ENCODE data around the gene DNAJC3. TPM values are rescaled to one million over a fixed set of nuclear protein-coding genes. Genes with fewer than 3 reads are reported as not detected.

Gene DNAJC3
- total RNA-seq, 1 experiment from 2014 or later = 21.2 TPM

DNA sequence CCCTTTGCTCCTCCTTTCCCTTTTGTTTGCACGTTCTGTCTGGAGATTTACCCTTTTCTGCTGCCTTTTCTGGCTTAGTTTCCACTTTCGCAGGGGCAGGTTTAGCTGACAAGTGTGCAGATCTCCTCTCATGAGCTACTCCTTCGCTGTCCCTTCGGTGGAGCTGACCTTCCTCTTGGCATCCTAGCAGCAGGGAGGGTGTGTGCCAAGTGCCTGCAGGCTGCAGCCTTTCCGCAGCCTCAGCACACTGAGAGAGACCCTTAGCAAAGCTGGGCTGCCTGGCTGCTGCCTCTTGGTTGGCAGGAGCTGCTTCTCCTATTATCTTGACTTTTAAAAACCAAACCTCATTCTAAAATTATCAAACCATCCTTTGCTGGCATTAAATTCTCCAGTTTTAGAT lies 132.5 kb downstream of the DNAJC3 start:
- WGBS (ENCODE audit: extremely low coverage, insufficient read length, low lambda C conversion rate) = no CpG with 5 or more reads among the region's 5 CpGs
- Histone ChIP-seq H3K23me2 (ENCODE audit: insufficient read length, low read depth, low read length, poor library complexity, severe bottlenecking) (no peaks in the 10 kb centered on the region), H3K9me3 (ENCODE audit: control insufficient read depth, low read depth, low read length) (no peaks in the 10 kb centered on the region), H3K9ac (ENCODE audit: extremely low read depth, insufficient read length, low read length) (no peak overlapping the region), H3K23ac (ENCODE audit: insufficient read length, low read depth, low read length) (no peak overlapping the region), H4K20me1 (ENCODE audit: control insufficient read depth, insufficient read depth, insufficient read length) (no peaks in the 10 kb centered on the region), H3K56ac (ENCODE audit: insufficient read length, low read depth, low read length) (no peak overlapping the region), H3K14ac (ENCODE audit: insufficient read depth, low read length) (no peak overlapping the region), H2BK15ac (ENCODE audit: low read depth, low read length) (no peak overlapping the region), H2BK20ac (ENCODE audit: low read depth, low read length, poor library complexity, severe bottlenecking) (no peak overlapping the region), H2AFZ (ENCODE audit: low read length) (no peak overlapping the region), H2BK120ac (ENCODE audit: low read depth, low read length, poor library complexity, severe bottlenecking) (no peak overlapping the region), H4K8ac (replicated peaks; ENCODE audit: insufficient read length, low read depth, low read length) (no peak overlapping the region), H3T11ph (ENCODE audit: low read length) (no peak overlapping the region), H3K79me1 (ENCODE audit: insufficient read depth, low read depth, low read length, poor library complexity, severe bottlenecking) (no peaks in the 10 kb centered on the region), H3K4me2 (ENCODE audit: insufficient read depth, insufficient read length, low read length) (no peak overlapping the region), H4K91ac (ENCODE audit: insufficient read length, low read depth, low read length) (no peak overlapping the region), H3K27me3 (ENCODE audit: insufficient read depth, low read length) (no peaks in the 10 kb centered on the region), H3K4me1 (ENCODE audit: insufficient read depth, low read length) (no peaks in the 10 kb centered on the region), H3K18ac (ENCODE audit: insufficient read length, low read depth, low read length) (no peak overlapping the region), H2AK5ac (ENCODE audit: insufficient read length, low read length) (no peak overlapping the region), H4K5ac (ENCODE audit: insufficient read length, low read depth, low read length) (no peak overlapping the region), H3K27ac (ENCODE audit: insufficient read length, low read depth, low read length) (no peak overlapping the region), H3K4ac (ENCODE audit: low read depth, low read length) (no peak overlapping the region), H2BK5ac (ENCODE audit: insufficient read length, low read length) (no peak overlapping the region), H3K79me2 (ENCODE audit: insufficient read depth, low read length) (no peaks in the 10 kb centered on the region), H2BK12ac (ENCODE audit: insufficient read length, low read depth, low read length) (no peak overlapping the region)
- peaks cover 13 to 41% of the 10 kb centered on the region in 2 experiments for H3K9me3 Mint-ChIP-seq
- DNase-seq = no peak
- TF ChIP-seq, protein P1, sequence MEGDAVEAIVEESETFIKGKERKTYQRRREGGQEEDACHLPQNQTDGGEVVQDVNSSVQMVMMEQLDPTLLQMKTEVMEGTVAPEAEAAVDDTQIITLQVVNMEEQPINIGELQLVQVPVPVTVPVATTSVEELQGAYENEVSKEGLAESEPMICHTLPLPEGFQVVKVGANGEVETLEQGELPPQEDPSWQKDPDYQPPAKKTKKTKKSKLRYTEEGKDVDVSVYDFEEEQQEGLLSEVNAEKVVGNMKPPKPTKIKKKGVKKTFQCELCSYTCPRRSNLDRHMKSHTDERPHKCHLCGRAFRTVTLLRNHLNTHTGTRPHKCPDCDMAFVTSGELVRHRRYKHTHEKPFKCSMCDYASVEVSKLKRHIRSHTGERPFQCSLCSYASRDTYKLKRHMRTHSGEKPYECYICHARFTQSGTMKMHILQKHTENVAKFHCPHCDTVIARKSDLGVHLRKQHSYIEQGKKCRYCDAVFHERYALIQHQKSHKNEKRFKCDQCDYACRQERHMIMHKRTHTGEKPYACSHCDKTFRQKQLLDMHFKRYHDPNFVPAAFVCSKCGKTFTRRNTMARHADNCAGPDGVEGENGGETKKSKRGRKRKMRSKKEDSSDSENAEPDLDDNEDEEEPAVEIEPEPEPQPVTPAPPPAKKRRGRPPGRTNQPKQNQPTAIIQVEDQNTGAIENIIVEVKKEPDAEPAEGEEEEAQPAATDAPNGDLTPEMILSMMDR (conservative IDR thresholded peaks at IDR 0.05) = no peak
- H3K36me3 Mint-ChIP-seq (ENCODE audit: insufficient read depth in 1 of 3, low read depth in 3 of 3) = peaks cover 17 to 34% (median 29%) of the 10 kb centered on the region in 3 experiments
- peaks cover 0 to 6% of the 10 kb centered on the region in 2 experiments; a peak in 1 of 4 replicates for H3K4me1 Mint-ChIP-seq
- no peak overlapping the region for H3K4me3 Mint-ChIP-seq
- peak overlapping the region in 1 of 3 experiments; percentile 37; a peak in 1 of 7 replicates for H3K27ac Mint-ChIP-seq
- no peaks in the 10 kb centered on the region for H3K27me3 Mint-ChIP-seq (ENCODE audit: low read depth)

All from H9 (cell line).